Thyroid gland (tissue), 4 donors: ENCODE measurements around the gene C12orf43.

Experiments used
- POLR2A ChIP-seq, 2 donors: fragments of 450-650 bp; IDR thresholded peaks; one replicate each; pipeline ENCODE4 v1.6.1; 2017; ENCODE audit warnings: antibody characterized with exemption in 2 of 2, mild to moderate bottlenecking in 2 of 2, moderate library complexity in 1 of 2
- TF ChIP-seq, protein P1 (sequence below), 6 experiments: fragments of 200-600 bp in 3 of 6; fragments of 450-650 bp in 3 of 6; sonication (generic) in 3 of 6; IDR thresholded peaks; one replicate each; pipeline ENCODE4 v1.5.1; 2016 to 2019; ENCODE audit warnings: antibody characterized with exemption in 6 of 6, mild to moderate bottlenecking in 2 of 6, inconsistent platforms in 1 of 6, moderate library complexity in 1 of 6

DNA sequence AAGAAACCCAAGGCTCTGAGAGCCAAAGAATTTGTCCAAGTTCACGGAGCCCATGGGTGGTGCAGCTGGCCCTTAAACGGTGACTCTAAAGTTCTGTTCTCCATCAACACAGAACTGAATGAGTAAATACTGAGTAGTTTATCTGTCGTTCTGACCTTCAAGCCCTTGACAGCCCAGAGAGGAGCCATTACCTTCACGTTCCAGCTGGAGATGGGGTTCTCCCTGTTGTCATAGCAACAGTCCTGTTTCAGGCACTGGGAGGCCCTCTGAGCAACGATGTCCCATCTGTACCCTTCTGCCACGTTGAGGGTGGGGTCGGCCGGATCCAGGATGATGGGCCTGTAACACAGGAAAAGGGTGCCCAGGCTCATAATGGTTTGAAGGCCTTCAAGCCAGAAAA, 7.5 kb upstream of the C12orf43 start:
- TF ChIP-seq, protein P1, sequence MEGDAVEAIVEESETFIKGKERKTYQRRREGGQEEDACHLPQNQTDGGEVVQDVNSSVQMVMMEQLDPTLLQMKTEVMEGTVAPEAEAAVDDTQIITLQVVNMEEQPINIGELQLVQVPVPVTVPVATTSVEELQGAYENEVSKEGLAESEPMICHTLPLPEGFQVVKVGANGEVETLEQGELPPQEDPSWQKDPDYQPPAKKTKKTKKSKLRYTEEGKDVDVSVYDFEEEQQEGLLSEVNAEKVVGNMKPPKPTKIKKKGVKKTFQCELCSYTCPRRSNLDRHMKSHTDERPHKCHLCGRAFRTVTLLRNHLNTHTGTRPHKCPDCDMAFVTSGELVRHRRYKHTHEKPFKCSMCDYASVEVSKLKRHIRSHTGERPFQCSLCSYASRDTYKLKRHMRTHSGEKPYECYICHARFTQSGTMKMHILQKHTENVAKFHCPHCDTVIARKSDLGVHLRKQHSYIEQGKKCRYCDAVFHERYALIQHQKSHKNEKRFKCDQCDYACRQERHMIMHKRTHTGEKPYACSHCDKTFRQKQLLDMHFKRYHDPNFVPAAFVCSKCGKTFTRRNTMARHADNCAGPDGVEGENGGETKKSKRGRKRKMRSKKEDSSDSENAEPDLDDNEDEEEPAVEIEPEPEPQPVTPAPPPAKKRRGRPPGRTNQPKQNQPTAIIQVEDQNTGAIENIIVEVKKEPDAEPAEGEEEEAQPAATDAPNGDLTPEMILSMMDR (IDR thresholded peaks at IDR 0.05) = no peak
- TF ChIP-seq POLR2A (IDR thresholded peaks at IDR 0.05) = no peak
